ENCODE data around the gene SLC32A1. TPM values are rescaled to one million over a fixed set of nuclear protein-coding genes. Genes with fewer than 3 reads are reported as not detected.

Gene SLC32A1
- total RNA-seq, 1 donor from 2014 or later: not detected

Small RNAs within 50 kb of the gene (small RNA-seq; reads per million reads assigned to genes)
- gene RF00017: not detected

Other genes starting within 250 kb of the SLC32A1 start
- gene ADIG, start 143.3 kb upstream of the SLC32A1 start, total RNA-seq: not detected
- gene ARHGAP40, start 122.7 kb upstream of the SLC32A1 start, total RNA-seq: not detected
- 7.3 TPM for gene ACTR5, start 24.0 kb downstream of the SLC32A1 start, total RNA-seq
- 4.2 TPM for gene PPP1R16B, start 81.2 kb downstream of the SLC32A1 start, total RNA-seq
- gene FAM83D, start 201.9 kb downstream of the SLC32A1 start, total RNA-seq: 4.2 TPM
- gene DHX35, start 237.9 kb downstream of the SLC32A1 start, total RNA-seq: 8.4 TPM